IMR-90 (cell line): Measurements from ENCODE around the gene TOMM6. TPM values are rescaled to one million over a fixed set of nuclear protein-coding genes. Genes with fewer than 3 reads are reported as not detected.

Experiments used
- ATAC-seq: fragments of 200-7000 bp; cut with Tn5 transposase; 2 replicates; pipeline ENCODE4 v1.9.1; 2020; ENCODE audit warnings: low read depth, mild to moderate bottlenecking, moderate library complexity
- BruUV-seq: library from RNA; stranded (reverse); fragments of 400-500 nt; replicated peaks from 2 replicates; lab custom pipeline; 2021; lab: Mats Ljungman, UMichigan
- CTCF ChIA-PET: fragments of 300-600 bp; formaldehyde crosslinking; extraction: SDS; loops from one replicate; lab custom pipeline; 2021; ENCODE audit warnings: antibody characterized with exemption; lab: Yijun Ruan, JAX
- POLR2A ChIA-PET: fragments of 300-600 bp; sonication (Branson Sonifier 250); formaldehyde crosslinking; loops from one replicate; lab custom pipeline; 2022; ENCODE audit warnings: antibody characterized with exemption; ENCODE audit not compliant: unreplicated experiment; lab: Charles Lee
- DNase-seq: peaks from one replicate; pipeline ENCODE4 v3.0.0; 2013
- H2AFZ ChIP-seq: replicated peaks from 2 replicates; pipeline ENCODE3; 2013; ENCODE audit warnings: low read length, mild to moderate bottlenecking; ENCODE audit not compliant: poor library complexity
- H2AK5ac ChIP-seq: 2 replicates; pipeline ENCODE4 v1.6.1; 2013; ENCODE audit warnings: low read depth, low read length, inconsistent platforms
- H2AK9ac ChIP-seq: replicated peaks from 2 replicates; pipeline ENCODE3; 2013; ENCODE audit warnings: mild to moderate bottlenecking, low read depth, low read length, moderate library complexity; ENCODE audit not compliant: poor library complexity
- H2BK120ac ChIP-seq: 2 replicates; pipeline ENCODE4 v1.6.1; 2013; ENCODE audit warnings: low read depth, low read length, inconsistent platforms
- H2BK15ac ChIP-seq: 3 replicates; pipeline ENCODE4 v1.6.1; 2013; ENCODE audit warnings: low read depth, low read length, inconsistent platforms
- H2BK20ac ChIP-seq: 2 replicates; pipeline ENCODE4 v1.6.1; 2013; ENCODE audit warnings: low read depth, mild to moderate bottlenecking, inconsistent platforms, low read length, moderate library complexity
- H2BK5ac ChIP-seq: 2 replicates; pipeline ENCODE4 v1.6.1; 2013; ENCODE audit warnings: mild to moderate bottlenecking, low read depth, low read length, inconsistent platforms; ENCODE audit not compliant: poor library complexity, severe bottlenecking
- H3K14ac ChIP-seq: replicated peaks from 2 replicates; pipeline ENCODE4 v1.6.1; 2013; ENCODE audit warnings: low read depth, low read length, inconsistent platforms
- H3K18ac ChIP-seq: 2 replicates; pipeline ENCODE4 v1.6.1; 2013; ENCODE audit warnings: low read depth, low read length, control low read depth
- H3K23ac ChIP-seq: 2 replicates; pipeline ENCODE4 v1.6.1; 2013; ENCODE audit warnings: low read depth, low read length, inconsistent platforms
- H3K27ac ChIP-seq: 2 replicates; pipeline ENCODE4 v1.5.1; 2013; ENCODE audit warnings: mild to moderate bottlenecking, control low read depth, low read length; ENCODE audit not compliant: insufficient read depth
- H3K27me3 ChIP-seq: 2 replicates; pipeline ENCODE4 v1.6.1; 2013; ENCODE audit warnings: low read length; ENCODE audit not compliant: control insufficient read depth, insufficient read depth
- H3K36me3 ChIP-seq: 2 replicates; pipeline ENCODE4 v1.6.1; 2013; ENCODE audit warnings: low read length, mixed read lengths; ENCODE audit not compliant: control insufficient read depth, insufficient read depth
- H3K4ac ChIP-seq: 2 replicates; pipeline ENCODE4 v1.6.1; 2013; ENCODE audit warnings: low read depth, low read length, inconsistent platforms
- H3K4me1 ChIP-seq: 2 replicates; pipeline ENCODE4 v1.6.1; 2013; ENCODE audit warnings: low read length, mixed read lengths; ENCODE audit not compliant: control insufficient read depth, insufficient read depth
- H3K4me2 ChIP-seq: 2 replicates; pipeline ENCODE4 v1.6.1; 2013; ENCODE audit warnings: low read depth, mild to moderate bottlenecking, control low read depth, low read length, moderate library complexity
- H3K4me3 ChIP-seq: 2 replicates; pipeline ENCODE4 v1.5.1; 2013; ENCODE audit warnings: low read depth, mild to moderate bottlenecking, control low read depth, low read length, moderate library complexity; ENCODE audit not compliant: insufficient read depth
- H3K56ac ChIP-seq: 2 replicates; pipeline ENCODE4 v1.6.1; 2013; ENCODE audit warnings: low read length, inconsistent platforms; ENCODE audit not compliant: insufficient read depth; ENCODE audit errors: extremely low read depth
- H3K79me1 ChIP-seq, 2 experiments: 2 replicates each; pipeline ENCODE4 v1.6.1; 2013; ENCODE audit warnings: low read length in 2 of 2, inconsistent platforms in 1 of 2, low read depth in 1 of 2
- H3K9ac ChIP-seq: 2 replicates; pipeline ENCODE4 v1.6.1; 2013; ENCODE audit warnings: low read depth, low read length, control low read depth
- H3K9me1 ChIP-seq: 2 replicates; pipeline ENCODE4 v1.6.1; 2013; ENCODE audit warnings: low read length, inconsistent platforms; ENCODE audit not compliant: insufficient read depth
- H3K9me3 ChIP-seq: 2 replicates; pipeline ENCODE4 v1.6.1; 2013; ENCODE audit warnings: low read length; ENCODE audit not compliant: control insufficient read depth, insufficient read depth
- H4K20me1 ChIP-seq: 2 replicates; pipeline ENCODE4 v1.6.1; 2013; ENCODE audit warnings: low read length, inconsistent platforms; ENCODE audit not compliant: insufficient read depth
- H4K5ac ChIP-seq: 2 replicates; pipeline ENCODE4 v1.6.1; 2013; ENCODE audit warnings: mild to moderate bottlenecking, low read depth, low read length, control low read depth
- H4K8ac ChIP-seq, 2 experiments: 2 replicates each; pipeline ENCODE4 v1.6.1; 2013; ENCODE audit warnings: low read depth in 2 of 2, low read length in 2 of 2, control low read depth in 1 of 2, inconsistent platforms in 1 of 2
- H4K91ac ChIP-seq: 2 replicates; pipeline ENCODE4 v1.6.1; 2013; ENCODE audit warnings: low read depth, low read length, inconsistent platforms; ENCODE audit not compliant: insufficient read depth
- BHLHE40 ChIP-seq: fragments of 150-350 bp; IDR thresholded peaks from 2 replicates; pipeline ENCODE4 v1.6.1; 2016; ENCODE audit warnings: mild to moderate bottlenecking, low read depth, low read length
- CEBPB ChIP-seq: IDR thresholded peaks from 2 replicates; pipeline ENCODE4 v1.6.1; 2012; ENCODE audit warnings: low read depth, low read length, improper control_type of control experiment
- CHD1 ChIP-seq: IDR thresholded peaks from 2 replicates; pipeline ENCODE4 v1.6.1; 2012; ENCODE audit warnings: low read depth, low read length, improper control_type of control experiment
- MAFK ChIP-seq: IDR thresholded peaks from 2 replicates; pipeline ENCODE4 v1.6.1; 2012; ENCODE audit warnings: low read depth, low read length, improper control_type of control experiment
- WGBS, 2 experiments: methylation state at CpG; one replicate each; pipeline versions ENCODE4 v1.1.5 to v1.1.7; 2013; ENCODE audit warnings: missing lambda C conversion rate in 2 of 2; ENCODE audit not compliant: insufficient read length in 1 of 2; ENCODE audit errors: extremely low coverage in 2 of 2; 5-methylcytosine and 5-hydroxymethylcytosine counted together
- dilution Hi-C: fragments of 300-500 bp; cut with HindIII; formaldehyde crosslinking; loops from one replicate; pipeline ENCODE4 v1.14.3; 2018; ENCODE audit warnings: low sequenced_read_pairs; ENCODE audit not compliant: unreplicated experiment
- in situ Hi-C: fragments of 300-500 bp; cut with MboI; formaldehyde crosslinking; loops from 3 replicates; pipeline ENCODE4 v1.14.3; 2019; ENCODE audit warnings: low sequenced_read_pairs, inconsistent platforms, mixed read lengths
- intact Hi-C: fragments of 100-400 bp; cut with micrococcal nuclease; formaldehyde crosslinking; loops from 2 replicates; pipeline ENCODE4 v1.10.0; 2022
- polyA plus RNA-seq, 3 experiments: library from polyadenylated mRNA; depleted of rRNA; stranded (reverse); fragments of >200 nt; gene quantifications; 2 replicates each; pipeline ENCODE4 v1.2.3, GENCODE V29; 2012; ENCODE audit warnings: low replicate concordance in 1 of 3
- total RNA-seq: library from RNA; depleted of rRNA; stranded (reverse); fragments of >200 nt; gene quantifications from 2 replicates; pipeline ENCODE4 v1.2.3, GENCODE V29; 2012

TOMM6 gene
- total and polyA plus RNA-seq, 2 of the 4 experiments (the other 2 are of a cell fraction): 128 to 227 TPM

DNA sequence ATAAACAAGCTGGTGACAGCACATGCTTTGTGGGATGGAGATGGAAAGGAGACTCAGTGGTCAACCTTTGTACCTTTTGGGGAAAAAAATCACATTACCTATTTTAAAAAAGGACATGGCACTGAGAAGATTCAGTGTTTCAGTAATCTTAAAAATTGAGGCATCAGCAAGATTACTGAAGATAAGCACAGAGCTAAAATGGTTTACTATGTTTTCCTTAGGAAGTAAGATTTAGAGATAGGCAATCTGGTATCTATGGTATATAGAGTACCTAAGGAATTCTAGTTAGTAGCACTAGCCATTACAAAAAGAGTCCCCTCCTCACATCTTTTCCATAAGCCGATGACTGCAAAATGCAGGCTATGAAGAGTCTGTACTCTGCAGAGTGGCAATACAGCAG lies 35.7 kb downstream of the TOMM6 start:
- no peak overlapping the region for H3K23ac ChIP-seq
- BruUV-seq: no TSS peak
- no peak overlapping the region for H4K5ac ChIP-seq
- intact Hi-C loops: no loop called here
- dilution Hi-C loops: no loop called here
- no peaks in the 10 kb centered on the region for H3K4me1 ChIP-seq
- no peak overlapping the region for H3K4me3 ChIP-seq
- H3K9ac ChIP-seq: no peak overlapping the region
- no peak overlapping the region for H3K56ac ChIP-seq
- H3K27me3 ChIP-seq: no peaks in the 10 kb centered on the region
- TF ChIP-seq CHD1 (no peak), BHLHE40 (no peak), CEBPB (no peak), MAFK (no peak)
- H2AFZ ChIP-seq: no peak overlapping the region
- H3K18ac ChIP-seq: no peak overlapping the region
- no peak overlapping the region for H2BK20ac ChIP-seq
- H2AK9ac ChIP-seq: no peak overlapping the region
- H3K9me1 ChIP-seq: no peaks in the 10 kb centered on the region
- in situ Hi-C loops: no loop called here
- CTCF ChIA-PET: no interaction called here
- no peaks in the 10 kb centered on the region for H3K9me3 ChIP-seq
- DNase-seq (no peak), ATAC-seq (no peak)
- no peak overlapping the region for H4K8ac ChIP-seq
- no peaks in the 10 kb centered on the region for H3K79me1 ChIP-seq
- no peak overlapping the region for H4K91ac ChIP-seq
- H2BK15ac ChIP-seq: no peak overlapping the region
- H3K4ac ChIP-seq: no peak overlapping the region
- H3K4me2 ChIP-seq: no peak overlapping the region
- H3K14ac ChIP-seq: no peak overlapping the region
- H4K20me1 ChIP-seq: no peaks in the 10 kb centered on the region
- no peak overlapping the region for H2BK5ac ChIP-seq
- H2BK120ac ChIP-seq: no peak overlapping the region
- H3K27ac ChIP-seq: no peak overlapping the region
- POLR2A ChIA-PET: interaction anchor here (0.6 kb wide), 1 partner anchor 11 kb away, joined by 4 read pairs; no protein-coding TSS in a partner anchor
- no peaks in the 10 kb centered on the region for H3K36me3 ChIP-seq
- 83% methylated on average over 1 of the region's 1 CpG; no CpG with 5 or more reads in 1 of the 2 experiments for WGBS, 2 experiments
- no peak overlapping the region for H2AK5ac ChIP-seq
